Measurements from ENCODE around the gene RASGRF2. TPM values are rescaled to one million over a fixed set of nuclear protein-coding genes. Genes with fewer than 3 reads are reported as not detected.

The RASGRF2 gene
- total and polyA plus RNA-seq, 2 of the 8 experiments (the other 6 are each of a cell fraction or from before 2014, with no cell fraction given): 2.6 to 29.5 TPM

DNA sequence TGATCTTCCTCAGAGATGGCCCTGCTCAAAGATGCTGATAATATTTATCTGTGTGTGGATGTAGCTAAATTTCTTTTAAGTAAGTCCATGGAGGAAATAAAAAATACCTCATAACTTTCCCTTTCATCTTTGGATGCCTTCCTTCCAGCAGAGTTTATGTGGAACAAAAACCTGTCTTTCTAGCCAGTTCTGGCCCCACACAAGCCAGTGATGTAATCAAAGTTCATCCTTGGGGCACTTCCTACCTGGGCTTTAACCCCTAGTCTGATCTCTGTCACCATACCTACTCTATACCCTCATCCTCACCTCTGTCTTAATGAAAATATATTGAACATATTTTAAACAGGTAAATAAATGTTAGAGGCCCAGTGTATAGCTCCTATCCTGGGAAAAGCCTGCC lies 39.8 kb upstream of the RASGRF2 start (continued):
- TF ChIP-seq, protein P1, sequence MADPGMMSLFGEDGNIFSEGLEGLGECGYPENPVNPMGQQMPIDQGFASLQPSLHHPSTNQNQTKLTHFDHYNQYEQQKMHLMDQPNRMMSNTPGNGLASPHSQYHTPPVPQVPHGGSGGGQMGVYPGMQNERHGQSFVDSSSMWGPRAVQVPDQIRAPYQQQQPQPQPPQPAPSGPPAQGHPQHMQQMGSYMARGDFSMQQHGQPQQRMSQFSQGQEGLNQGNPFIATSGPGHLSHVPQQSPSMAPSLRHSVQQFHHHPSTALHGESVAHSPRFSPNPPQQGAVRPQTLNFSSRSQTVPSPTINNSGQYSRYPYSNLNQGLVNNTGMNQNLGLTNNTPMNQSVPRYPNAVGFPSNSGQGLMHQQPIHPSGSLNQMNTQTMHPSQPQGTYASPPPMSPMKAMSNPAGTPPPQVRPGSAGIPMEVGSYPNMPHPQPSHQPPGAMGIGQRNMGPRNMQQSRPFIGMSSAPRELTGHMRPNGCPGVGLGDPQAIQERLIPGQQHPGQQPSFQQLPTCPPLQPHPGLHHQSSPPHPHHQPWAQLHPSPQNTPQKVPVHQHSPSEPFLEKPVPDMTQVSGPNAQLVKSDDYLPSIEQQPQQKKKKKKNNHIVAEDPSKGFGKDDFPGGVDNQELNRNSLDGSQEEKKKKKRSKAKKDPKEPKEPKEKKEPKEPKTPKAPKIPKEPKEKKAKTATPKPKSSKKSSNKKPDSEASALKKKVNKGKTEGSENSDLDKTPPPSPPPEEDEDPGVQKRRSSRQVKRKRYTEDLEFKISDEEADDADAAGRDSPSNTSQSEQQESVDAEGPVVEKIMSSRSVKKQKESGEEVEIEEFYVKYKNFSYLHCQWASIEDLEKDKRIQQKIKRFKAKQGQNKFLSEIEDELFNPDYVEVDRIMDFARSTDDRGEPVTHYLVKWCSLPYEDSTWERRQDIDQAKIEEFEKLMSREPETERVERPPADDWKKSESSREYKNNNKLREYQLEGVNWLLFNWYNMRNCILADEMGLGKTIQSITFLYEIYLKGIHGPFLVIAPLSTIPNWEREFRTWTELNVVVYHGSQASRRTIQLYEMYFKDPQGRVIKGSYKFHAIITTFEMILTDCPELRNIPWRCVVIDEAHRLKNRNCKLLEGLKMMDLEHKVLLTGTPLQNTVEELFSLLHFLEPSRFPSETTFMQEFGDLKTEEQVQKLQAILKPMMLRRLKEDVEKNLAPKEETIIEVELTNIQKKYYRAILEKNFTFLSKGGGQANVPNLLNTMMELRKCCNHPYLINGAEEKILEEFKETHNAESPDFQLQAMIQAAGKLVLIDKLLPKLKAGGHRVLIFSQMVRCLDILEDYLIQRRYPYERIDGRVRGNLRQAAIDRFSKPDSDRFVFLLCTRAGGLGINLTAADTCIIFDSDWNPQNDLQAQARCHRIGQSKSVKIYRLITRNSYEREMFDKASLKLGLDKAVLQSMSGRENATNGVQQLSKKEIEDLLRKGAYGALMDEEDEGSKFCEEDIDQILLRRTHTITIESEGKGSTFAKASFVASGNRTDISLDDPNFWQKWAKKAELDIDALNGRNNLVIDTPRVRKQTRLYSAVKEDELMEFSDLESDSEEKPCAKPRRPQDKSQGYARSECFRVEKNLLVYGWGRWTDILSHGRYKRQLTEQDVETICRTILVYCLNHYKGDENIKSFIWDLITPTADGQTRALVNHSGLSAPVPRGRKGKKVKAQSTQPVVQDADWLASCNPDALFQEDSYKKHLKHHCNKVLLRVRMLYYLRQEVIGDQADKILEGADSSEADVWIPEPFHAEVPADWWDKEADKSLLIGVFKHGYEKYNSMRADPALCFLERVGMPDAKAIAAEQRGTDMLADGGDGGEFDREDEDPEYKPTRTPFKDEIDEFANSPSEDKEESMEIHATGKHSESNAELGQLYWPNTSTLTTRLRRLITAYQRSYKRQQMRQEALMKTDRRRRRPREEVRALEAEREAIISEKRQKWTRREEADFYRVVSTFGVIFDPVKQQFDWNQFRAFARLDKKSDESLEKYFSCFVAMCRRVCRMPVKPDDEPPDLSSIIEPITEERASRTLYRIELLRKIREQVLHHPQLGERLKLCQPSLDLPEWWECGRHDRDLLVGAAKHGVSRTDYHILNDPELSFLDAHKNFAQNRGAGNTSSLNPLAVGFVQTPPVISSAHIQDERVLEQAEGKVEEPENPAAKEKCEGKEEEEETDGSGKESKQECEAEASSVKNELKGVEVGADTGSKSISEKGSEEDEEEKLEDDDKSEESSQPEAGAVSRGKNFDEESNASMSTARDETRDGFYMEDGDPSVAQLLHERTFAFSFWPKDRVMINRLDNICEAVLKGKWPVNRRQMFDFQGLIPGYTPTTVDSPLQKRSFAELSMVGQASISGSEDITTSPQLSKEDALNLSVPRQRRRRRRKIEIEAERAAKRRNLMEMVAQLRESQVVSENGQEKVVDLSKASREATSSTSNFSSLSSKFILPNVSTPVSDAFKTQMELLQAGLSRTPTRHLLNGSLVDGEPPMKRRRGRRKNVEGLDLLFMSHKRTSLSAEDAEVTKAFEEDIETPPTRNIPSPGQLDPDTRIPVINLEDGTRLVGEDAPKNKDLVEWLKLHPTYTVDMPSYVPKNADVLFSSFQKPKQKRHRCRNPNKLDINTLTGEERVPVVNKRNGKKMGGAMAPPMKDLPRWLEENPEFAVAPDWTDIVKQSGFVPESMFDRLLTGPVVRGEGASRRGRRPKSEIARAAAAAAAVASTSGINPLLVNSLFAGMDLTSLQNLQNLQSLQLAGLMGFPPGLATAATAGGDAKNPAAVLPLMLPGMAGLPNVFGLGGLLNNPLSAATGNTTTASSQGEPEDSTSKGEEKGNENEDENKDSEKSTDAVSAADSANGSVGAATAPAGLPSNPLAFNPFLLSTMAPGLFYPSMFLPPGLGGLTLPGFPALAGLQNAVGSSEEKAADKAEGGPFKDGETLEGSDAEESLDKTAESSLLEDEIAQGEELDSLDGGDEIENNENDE (IDR thresholded peaks at IDR 0.05; ENCODE audit: insufficient replicate concordance, low read length): no peak
- no peak for TF ChIP-seq NANOG (IDR thresholded peaks at IDR 0.05; ENCODE audit: insufficient read depth, low read depth, low read length, poor library complexity, severe bottlenecking)
- no peak for TF ChIP-seq CHD2 (IDR thresholded peaks at IDR 0.05; ENCODE audit: low read length)
- no peak for TF ChIP-seq SP2 (IDR thresholded peaks at IDR 0.05; ENCODE audit: low read length)
- no peak for TF ChIP-seq SP4 (IDR thresholded peaks at IDR 0.05; ENCODE audit: low read length)
- no peak for TF ChIP-seq MAFK (IDR thresholded peaks at IDR 0.05; ENCODE audit: low read depth, low read length)
- no peak for TF ChIP-seq BACH1 (IDR thresholded peaks at IDR 0.05; ENCODE audit: low read length)
- no peak for TF ChIP-seq TCF12 (IDR thresholded peaks at IDR 0.05; ENCODE audit: low read depth, low read length)
- TF ChIP-seq, protein P2, sequence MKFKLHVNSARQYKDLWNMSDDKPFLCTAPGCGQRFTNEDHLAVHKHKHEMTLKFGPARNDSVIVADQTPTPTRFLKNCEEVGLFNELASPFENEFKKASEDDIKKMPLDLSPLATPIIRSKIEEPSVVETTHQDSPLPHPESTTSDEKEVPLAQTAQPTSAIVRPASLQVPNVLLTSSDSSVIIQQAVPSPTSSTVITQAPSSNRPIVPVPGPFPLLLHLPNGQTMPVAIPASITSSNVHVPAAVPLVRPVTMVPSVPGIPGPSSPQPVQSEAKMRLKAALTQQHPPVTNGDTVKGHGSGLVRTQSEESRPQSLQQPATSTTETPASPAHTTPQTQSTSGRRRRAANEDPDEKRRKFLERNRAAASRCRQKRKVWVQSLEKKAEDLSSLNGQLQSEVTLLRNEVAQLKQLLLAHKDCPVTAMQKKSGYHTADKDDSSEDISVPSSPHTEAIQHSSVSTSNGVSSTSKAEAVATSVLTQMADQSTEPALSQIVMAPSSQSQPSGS (IDR thresholded peaks at IDR 0.05; ENCODE audit: low read length): no peak
- TF ChIP-seq TBP (IDR thresholded peaks at IDR 0.05; ENCODE audit: low read depth, low read length): no peak

Data from H1 (cell line).